Measurements from ENCODE around the gene ZC3H18.

- TF ChIP-seq SRF (IDR thresholded peaks at IDR 0.05; ENCODE audit: low read depth) (no peak), CTCF (IDR thresholded peaks at IDR 0.05 in 2 of 3, conservative IDR thresholded peaks at IDR 0.05 in 1 of 3; ENCODE audit: borderline replicate concordance in 1 of 3, insufficient read depth in 1 of 3, low read depth in 2 of 3, low read length in 2 of 3) (no peak), EZH2 (IDR thresholded peaks at IDR 0.05) (no peak), POLR2AphosphoS5 (IDR thresholded peaks at IDR 0.05; ENCODE audit: low read depth, low read length) (0 out of 2 replicates have a peak, but pooled peaks have one; percentile 3), RAD21 (IDR thresholded peaks at IDR 0.05; ENCODE audit: low read depth) (no peak), POLR2A (IDR thresholded peaks at IDR 0.05; ENCODE audit: borderline replicate concordance, extremely low read depth, insufficient read depth, insufficient read length) (no peak), EZH2phosphoT487 (IDR thresholded peaks at IDR 0.05; ENCODE audit: borderline replicate concordance) (no peak), YY1 (IDR thresholded peaks at IDR 0.05; ENCODE audit: extremely low read depth, insufficient replicate concordance, low read depth, low read length) (no peak)
Observed at GRCh38 chr16:88640498-88641247, 70.5 kb downstream of the ZC3H18 start.
